PC-9 (cell line): ENCODE data around the gene YPEL2. TPM values are rescaled to one million over a fixed set of nuclear protein-coding genes. Genes with fewer than 3 reads are reported as not detected.

Source experiments
- BruUV-seq: library from RNA; stranded (reverse); fragments of 400-500 nt; replicated peaks from 2 replicates; lab custom pipeline; 2021; lab: Mats Ljungman, UMichigan
- CTCF ChIA-PET: fragments of 300-600 bp; sonication (Branson Sonifier 250); formaldehyde crosslinking; loops from one replicate; lab custom pipeline; 2022; ENCODE audit warnings: antibody characterized with exemption; lab: Charles Lee
- POLR2A ChIA-PET: fragments of 300-600 bp; sonication (Branson Sonifier 250); formaldehyde crosslinking; loops from one replicate; lab custom pipeline; 2022; ENCODE audit warnings: antibody characterized with exemption; ENCODE audit not compliant: unreplicated experiment; lab: Charles Lee
- DNase-seq, 2 experiments: peaks; one replicate each; pipeline versions ENCODE4 v3.0.0 to v3.0.0-alpha.2; 2015 to 2022; ENCODE audit warnings: mixed read lengths in 1 of 2
- H2AFZ ChIP-seq: fragments of 200-600 bp; sonication (generic); 2 replicates; pipeline ENCODE4 v1.8.1; 2017; ENCODE audit warnings: antibody characterized with exemption
- H3F3A ChIP-seq: fragments of 200-600 bp; sonication (generic); 2 replicates; pipeline ENCODE4 v1.8.1; 2017; ENCODE audit warnings: antibody characterized with exemption, mild to moderate bottlenecking, low read depth; ENCODE audit not compliant: insufficient read depth
- H3K27ac ChIP-seq: fragments of 200-600 bp; sonication (generic); 2 replicates; pipeline ENCODE4 v1.6.1; 2016; ENCODE audit warnings: mixed run types
- H3K27me3 ChIP-seq: fragments of 200-600 bp; sonication (generic); 2 replicates; pipeline ENCODE4 v1.6.1; 2016; ENCODE audit warnings: low read depth, mixed run types; ENCODE audit not compliant: insufficient read depth
- H3K36me3 ChIP-seq: fragments of 200-600 bp; sonication (generic); 2 replicates; pipeline ENCODE4 v1.6.1; 2016; ENCODE audit warnings: low read depth, mixed run types
- H3K4me1 ChIP-seq: fragments of 200-600 bp; sonication (generic); replicated peaks from 2 replicates; pipeline ENCODE4 v1.6.1; 2016; ENCODE audit warnings: mixed run types; ENCODE audit not compliant: insufficient read depth
- H3K4me2 ChIP-seq: fragments of 200-600 bp; sonication (generic); 2 replicates; pipeline ENCODE4 v1.6.1; 2017; ENCODE audit warnings: mixed run types
- H3K4me3 ChIP-seq: fragments of 200-600 bp; sonication (generic); 2 replicates; pipeline ENCODE4 v1.6.1; 2016; ENCODE audit warnings: mixed run types
- H3K79me2 ChIP-seq: fragments of 200-600 bp; sonication (generic); 2 replicates; pipeline ENCODE4 v1.6.1; 2017; ENCODE audit warnings: low read depth, mixed run types
- H3K9me2 ChIP-seq: fragments of 200-600 bp; sonication (generic); 2 replicates; pipeline ENCODE4 v1.8.1; 2017; ENCODE audit warnings: mild to moderate bottlenecking; ENCODE audit not compliant: insufficient read depth
- H3K9me3 ChIP-seq: fragments of 200-600 bp; sonication (generic); 2 replicates; pipeline ENCODE4 v1.8.1; 2016; ENCODE audit warnings: low read depth; ENCODE audit not compliant: insufficient read depth
- H4K20me1 ChIP-seq: fragments of 200-600 bp; sonication (generic); 2 replicates; pipeline ENCODE4 v1.8.1; 2017; ENCODE audit not compliant: insufficient read depth
- EZH2 ChIP-seq: fragments of 200-600 bp; sonication (generic); IDR thresholded peaks from 2 replicates; pipeline ENCODE4 v1.8.0; 2017; ENCODE audit warnings: antibody characterized with exemption, low read depth
- intact Hi-C: fragments of 100-400 bp; cut with micrococcal nuclease; formaldehyde crosslinking; loops from one replicate; pipeline ENCODE4 v1.10.0; 2022; ENCODE audit not compliant: unreplicated experiment
- total RNA-seq: library from RNA; stranded (reverse); gene quantifications from 2 replicates; pipeline ENCODE4 v1.2.3, GENCODE V29; 2021
- TF ChIP-seq, protein P1 (sequence below): fragments of 200-600 bp; sonication (generic); conservative IDR thresholded peaks from 2 replicates; pipeline ENCODE4 v1.6.1; 2017; ENCODE audit warnings: mixed run types, antibody characterized with exemption, mild to moderate bottlenecking, moderate library complexity

The YPEL2 gene
- total RNA-seq, 1 experiment from 2014 or later, result 12.9 TPM

DNA sequence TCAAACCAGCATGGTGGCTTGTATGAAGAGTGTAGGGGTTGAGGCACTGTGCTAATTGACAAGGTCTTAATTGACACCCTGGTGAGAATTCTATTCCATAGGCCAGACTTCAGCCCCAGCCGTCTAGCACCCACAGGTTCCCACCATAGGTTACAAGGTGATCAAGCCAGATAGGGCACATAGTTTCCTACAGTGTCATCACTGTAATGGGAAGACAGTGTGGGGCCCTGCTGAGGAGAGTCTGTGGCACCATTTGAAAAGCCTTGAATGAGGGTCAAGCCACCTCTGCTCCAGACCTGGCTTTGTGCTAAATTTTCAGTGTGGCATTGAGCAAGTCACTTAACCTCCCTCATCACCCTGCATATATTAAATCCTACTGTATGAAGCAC, 36.2 kb downstream of the YPEL2 start:
- Histone ChIP-seq H3K36me3 (no peaks in the 10 kb centered on the region), H3K9me2 (no peaks in the 10 kb centered on the region), H3F3A (peaks cover 40% of the 10 kb centered on the region), H4K20me1 (no peaks in the 10 kb centered on the region), H3K4me2 (peak overlapping the region; percentile 57), H3K9me3 (no peaks in the 10 kb centered on the region), H3K27ac (peak overlapping the region; percentile 81), H3K79me2 (peaks cover 12% of the 10 kb centered on the region; the same call in 1 of the 2 replicates), H2AFZ (no peak overlapping the region), H3K4me1 (peaks cover 71% of the 10 kb centered on the region), H3K27me3 (no peaks in the 10 kb centered on the region), H3K4me3 (peak overlapping the region; percentile 3; the same call in 1 of the 2 replicates)
- no peak for TF ChIP-seq EZH2
- TF ChIP-seq, protein P1, sequence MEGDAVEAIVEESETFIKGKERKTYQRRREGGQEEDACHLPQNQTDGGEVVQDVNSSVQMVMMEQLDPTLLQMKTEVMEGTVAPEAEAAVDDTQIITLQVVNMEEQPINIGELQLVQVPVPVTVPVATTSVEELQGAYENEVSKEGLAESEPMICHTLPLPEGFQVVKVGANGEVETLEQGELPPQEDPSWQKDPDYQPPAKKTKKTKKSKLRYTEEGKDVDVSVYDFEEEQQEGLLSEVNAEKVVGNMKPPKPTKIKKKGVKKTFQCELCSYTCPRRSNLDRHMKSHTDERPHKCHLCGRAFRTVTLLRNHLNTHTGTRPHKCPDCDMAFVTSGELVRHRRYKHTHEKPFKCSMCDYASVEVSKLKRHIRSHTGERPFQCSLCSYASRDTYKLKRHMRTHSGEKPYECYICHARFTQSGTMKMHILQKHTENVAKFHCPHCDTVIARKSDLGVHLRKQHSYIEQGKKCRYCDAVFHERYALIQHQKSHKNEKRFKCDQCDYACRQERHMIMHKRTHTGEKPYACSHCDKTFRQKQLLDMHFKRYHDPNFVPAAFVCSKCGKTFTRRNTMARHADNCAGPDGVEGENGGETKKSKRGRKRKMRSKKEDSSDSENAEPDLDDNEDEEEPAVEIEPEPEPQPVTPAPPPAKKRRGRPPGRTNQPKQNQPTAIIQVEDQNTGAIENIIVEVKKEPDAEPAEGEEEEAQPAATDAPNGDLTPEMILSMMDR, result no peak
- POLR2A ChIA-PET, result no interaction called here
- BruUV-seq, result no TSS peak
- intact Hi-C loops, result loop anchor here (2.0 kb wide), 1 partner anchor 37 kb away; the partner anchor contains the start of gene YPEL2
- CTCF ChIA-PET, result no interaction called here
- peak; percentile 38 to 89 for DNase-seq

DNA sequence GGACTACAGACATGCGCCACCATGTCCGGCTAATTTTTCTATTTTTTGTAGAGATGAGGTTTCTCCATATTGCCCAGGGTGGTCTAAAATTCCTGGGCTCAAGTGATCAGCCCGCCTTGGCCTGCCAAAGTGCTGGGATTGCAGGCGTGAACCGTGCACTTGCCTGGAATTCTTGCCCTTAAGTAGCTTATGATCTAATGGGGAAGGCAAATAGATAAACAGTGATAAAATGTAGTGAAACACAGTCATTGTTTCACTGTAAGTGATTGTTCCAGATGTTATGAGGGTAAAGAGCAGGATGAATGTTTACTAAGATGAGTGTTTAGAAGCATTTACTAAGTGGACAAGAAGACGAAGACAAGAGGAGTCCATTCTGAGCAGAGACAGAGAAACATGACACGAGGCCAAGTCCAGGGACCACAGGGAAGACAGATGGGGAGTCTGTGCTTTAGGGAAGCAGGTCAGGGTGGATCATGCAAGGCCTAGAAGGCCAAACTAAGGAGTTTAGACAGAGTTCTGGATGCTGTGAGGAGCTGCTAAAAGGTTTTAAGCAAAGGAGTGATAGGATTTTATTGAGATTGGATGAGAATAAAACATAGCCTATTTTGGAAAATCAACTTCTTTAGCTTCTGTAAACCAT, 36.9 kb downstream of the YPEL2 start:
- H3K27ac ChIP-seq, result peak overlapping the region; percentile 81
- peaks cover 12% of the 10 kb centered on the region; the same call in 1 of the 2 replicates for H3K79me2 ChIP-seq

DNA sequence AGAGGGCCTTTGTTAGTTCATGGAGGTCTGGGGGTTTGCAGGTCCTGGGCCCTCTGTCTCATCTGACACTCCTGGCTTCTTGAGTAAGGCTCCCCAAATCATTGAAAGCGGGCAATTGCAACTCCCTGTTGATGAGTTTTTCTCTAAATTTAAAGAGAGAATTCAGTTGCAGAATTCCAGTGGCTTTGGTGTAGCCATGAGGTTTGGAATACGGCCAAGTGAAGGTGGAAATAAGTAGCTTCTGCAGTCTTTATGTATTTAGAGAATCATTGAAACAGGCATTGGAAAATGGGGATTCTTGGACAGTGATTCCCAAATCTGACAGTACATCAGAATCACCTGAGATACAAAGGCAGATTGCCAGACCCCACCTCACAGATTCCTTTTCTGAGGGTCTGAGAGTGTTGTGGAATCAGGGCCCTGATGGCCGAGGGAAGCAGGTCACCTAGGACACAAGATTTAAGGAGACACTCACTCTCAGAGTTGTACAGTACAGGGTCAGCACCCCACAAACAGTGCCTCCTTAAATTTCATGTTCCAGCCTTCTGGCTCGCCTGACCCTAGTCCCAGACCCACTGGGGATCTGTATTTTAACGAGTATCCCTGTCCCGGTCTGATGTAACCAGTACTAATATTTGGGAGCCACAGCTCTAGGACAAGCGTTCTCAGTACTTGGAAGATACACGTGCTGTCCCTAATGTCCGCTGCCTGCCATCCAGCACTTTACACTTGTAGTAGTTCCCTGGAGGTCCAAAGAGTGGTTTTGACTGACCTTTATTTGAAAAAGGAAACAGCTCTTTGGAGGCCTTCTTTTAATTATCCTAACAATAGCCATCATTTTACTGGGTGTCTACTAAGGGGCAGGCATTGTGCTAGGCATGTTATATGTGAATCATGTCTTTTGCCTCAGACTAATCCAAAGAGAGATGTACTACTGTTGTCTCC, 37.8 kb downstream of the YPEL2 start:
- H4K20me1 ChIP-seq, result no peaks in the 10 kb centered on the region
- no peak overlapping the region for H2AFZ ChIP-seq
- DNase-seq, result no peak
- no peak overlapping the region for H3K4me3 ChIP-seq
- no peaks in the 10 kb centered on the region for H3K9me3 ChIP-seq
- peaks cover 6% of the 10 kb centered on the region; the same call in 1 of the 2 replicates for H3K79me2 ChIP-seq
- H3F3A ChIP-seq, result peaks cover 35% of the 10 kb centered on the region
- H3K9me2 ChIP-seq, result no peaks in the 10 kb centered on the region
- CTCF ChIA-PET, result no interaction called here
- TF ChIP-seq, protein P1, result no peak
- TF ChIP-seq EZH2, result no peak
- BruUV-seq, result no TSS peak
- H3K4me2 ChIP-seq, result 0 out of 2 replicates have a peak overlapping the region, but pooled peaks have one; percentile 57
- H3K36me3 ChIP-seq, result no peaks in the 10 kb centered on the region
- H3K27me3 ChIP-seq, result no peaks in the 10 kb centered on the region
- H3K27ac ChIP-seq, result no peak overlapping the region
- POLR2A ChIA-PET, result interaction anchor here (0.6 kb wide), 1 partner anchor 738 kb away, joined by 3 read pairs; no protein-coding TSS in a partner anchor
- peaks cover 66% of the 10 kb centered on the region for H3K4me1 ChIP-seq
- intact Hi-C loops, result no loop called here

More for the DNA sequence above, 36.9 kb downstream of the YPEL2 start:
- H3K4me1 ChIP-seq, result peaks cover 66% of the 10 kb centered on the region
- no TSS peak for BruUV-seq
- ChIA-PET POLR2A (no interaction called here), CTCF (no interaction called here)
- H2AFZ ChIP-seq, result no peak overlapping the region
- DNase-seq, result peak in 1 of 2 experiments; percentile 51
- intact Hi-C loops, result no loop called here
- H3K4me3 ChIP-seq, result no peak overlapping the region
- no peaks in the 10 kb centered on the region for H3K9me3 ChIP-seq
- H3K27me3 ChIP-seq, result no peaks in the 10 kb centered on the region
- no peaks in the 10 kb centered on the region for H3K9me2 ChIP-seq
- no peak for TF ChIP-seq EZH2
- TF ChIP-seq, protein P1, result no peak
- H3F3A ChIP-seq, result peaks cover 35% of the 10 kb centered on the region
- peak overlapping the region; percentile 57 for H3K4me2 ChIP-seq
- H4K20me1 ChIP-seq, result no peaks in the 10 kb centered on the region
- no peaks in the 10 kb centered on the region for H3K36me3 ChIP-seq
